NCI-H2196 (cell line): ENCODE results near the gene IL1A.

Experiments
- DNase-seq: peaks from one replicate; lab custom pipeline; 2025; ENCODE audit not compliant: unreplicated experiment; lab: John Stamatoyannopoulos, UW

Gene IL1A

DNA sequence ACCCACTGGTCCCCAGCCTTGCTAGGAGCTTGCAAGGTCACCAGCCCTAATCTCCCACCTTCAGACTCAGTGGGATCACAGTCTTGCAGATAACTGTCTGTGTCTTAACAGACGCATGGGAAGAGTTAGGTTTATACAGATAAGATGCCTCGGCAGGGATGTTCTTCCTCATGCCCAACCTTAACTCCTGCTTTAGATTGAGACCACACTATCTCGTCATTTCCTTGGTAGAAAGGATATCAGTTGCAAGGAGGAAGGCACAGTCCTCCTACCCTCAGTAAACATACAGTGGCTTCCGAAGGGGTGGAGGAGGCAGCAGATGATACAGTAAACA, 56.3 kb downstream of the IL1A start:
- no peak for DNase-seq

- no peak for DNase-seq
These were observed 56.8 kb downstream of the IL1A start for GRCh38 chr2:112727276-112728028.

- DNase-seq, result peak; percentile 97
These were observed 57.7 kb downstream of the IL1A start for GRCh38 chr2:112726487-112727190.

GRCh38 chr2:112725545-112726457, 58.5 kb downstream of the IL1A start:
- no peak for DNase-seq

GRCh38 chr2:112724591-112725525, 59.4 kb downstream of the IL1A start:
- DNase-seq, result peak; percentile 26

DNA sequence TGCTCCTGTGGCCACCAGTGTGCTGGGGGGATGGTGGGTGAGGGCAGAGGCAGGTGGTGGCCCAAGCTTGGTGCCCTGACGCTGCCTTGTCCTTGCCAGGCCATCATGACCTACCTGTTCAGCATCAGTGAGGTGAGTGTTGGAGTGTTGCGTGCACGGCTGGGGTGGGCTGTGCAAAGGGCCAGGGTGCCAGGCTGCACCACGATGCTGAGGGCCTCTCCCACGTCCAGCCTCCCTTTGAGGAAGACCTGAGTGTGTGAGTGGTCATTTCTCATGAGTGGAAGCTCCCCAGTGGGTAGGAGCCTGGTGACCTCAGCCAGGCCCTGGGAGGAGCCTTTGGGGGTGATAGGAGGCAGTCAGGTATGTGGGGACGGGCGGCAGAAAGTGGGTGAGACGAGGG, 60.3 kb downstream of the IL1A start:
- no peak for DNase-seq
